ENCODE data around the gene GTSE1.

The GTSE1 gene

DNA sequence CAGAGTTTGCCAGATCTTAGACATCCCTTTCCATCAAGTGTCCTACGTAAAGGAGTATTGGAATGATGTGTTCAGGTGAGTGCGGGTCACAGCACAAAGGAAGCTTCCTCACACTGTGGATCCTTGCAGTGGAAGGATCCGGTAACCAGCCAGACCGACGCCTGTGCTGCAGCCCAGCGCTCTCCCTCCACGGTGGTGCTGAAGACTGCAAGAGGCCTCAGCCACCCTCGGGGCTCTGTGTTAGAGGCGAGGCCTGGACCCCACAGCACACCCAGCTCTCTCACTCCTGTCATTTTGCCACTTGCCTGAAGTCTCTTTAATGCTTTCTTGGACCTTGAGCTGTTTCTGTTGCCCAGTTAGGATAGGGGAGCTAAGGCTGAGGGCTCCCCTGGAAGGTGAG is 41.2 kb downstream of the GTSE1 start:
- TF ChIP-seq POLR2A (IDR thresholded peaks at IDR 0.05; ENCODE audit: low read length) (no peak), GATA1 (IDR thresholded peaks at IDR 0.05; ENCODE audit: low read depth, low read length) (no peak)
- no peak for DNase-seq

DNA sequence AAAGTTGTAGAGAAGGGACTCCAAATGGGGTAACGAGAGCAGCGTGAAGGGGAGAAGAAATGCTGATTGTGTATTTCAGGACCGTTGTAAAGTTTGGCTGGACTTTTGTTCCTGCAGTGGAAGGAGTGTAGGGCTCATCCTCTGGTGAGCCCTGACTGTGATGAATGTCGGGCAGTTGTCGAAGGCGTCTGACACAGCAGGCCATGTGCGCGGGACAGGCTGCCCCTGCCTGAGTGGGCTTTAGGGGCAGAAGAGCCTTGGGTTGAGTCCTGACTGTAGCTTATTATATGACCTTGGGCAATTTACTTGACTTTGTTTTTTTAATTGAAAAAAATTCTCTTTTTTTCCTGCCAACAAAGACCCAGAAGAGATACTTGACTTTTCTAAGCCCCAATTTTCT is 42.0 kb downstream of the GTSE1 start:
- DNase-seq = no peak
- TF ChIP-seq POLR2A (IDR thresholded peaks at IDR 0.05; ENCODE audit: low read length) = no peak
- TF ChIP-seq GATA1 (IDR thresholded peaks at IDR 0.05; ENCODE audit: low read depth, low read length) = no peak

DNA sequence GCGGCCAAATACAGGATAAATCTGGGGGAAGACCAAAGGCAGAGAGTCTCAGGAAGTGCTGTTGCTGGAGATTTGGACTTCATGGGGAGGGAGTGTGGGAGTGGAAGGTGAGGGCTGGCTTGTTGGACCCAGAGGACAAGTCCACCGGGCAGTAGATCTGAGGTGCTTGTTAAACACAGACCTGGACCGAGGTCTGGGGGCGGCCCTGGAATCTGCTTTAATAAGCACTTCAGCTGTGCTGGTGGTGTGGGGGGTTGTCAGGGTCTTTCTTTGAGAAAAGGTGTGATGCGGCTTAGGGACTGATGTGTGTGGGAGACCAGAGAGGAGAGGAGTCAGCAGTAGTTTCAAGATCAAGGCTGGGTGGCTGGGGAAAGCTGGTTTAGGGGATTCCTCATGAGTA is 43.3 kb downstream of the GTSE1 start:
- TF ChIP-seq GATA1 (IDR thresholded peaks at IDR 0.05; ENCODE audit: low read depth, low read length) = no peak
- no peak for TF ChIP-seq POLR2A (IDR thresholded peaks at IDR 0.05; ENCODE audit: low read length)
- no peak for DNase-seq

DNA sequence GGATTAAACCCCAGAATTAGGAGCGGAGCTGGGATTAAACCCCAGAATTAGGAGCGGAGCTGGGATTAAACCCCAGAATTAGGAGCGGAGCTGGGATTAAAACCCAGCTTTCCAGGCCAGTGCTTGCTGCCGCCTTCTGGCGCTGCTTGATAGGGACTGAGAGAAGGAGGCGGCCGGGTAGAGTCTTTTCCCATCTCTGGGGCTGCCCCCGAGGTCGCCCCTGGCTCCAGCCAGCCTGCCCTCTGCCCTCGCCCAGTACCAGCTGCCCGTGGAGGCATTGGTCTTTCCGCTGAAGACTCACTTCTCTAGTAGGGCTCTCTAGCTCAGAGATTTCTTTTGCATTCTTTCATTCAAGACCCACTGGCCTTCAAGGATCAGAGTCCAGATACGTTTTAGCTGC is 44.0 kb downstream of the GTSE1 start:
- DNase-seq = no peak
- no peak for TF ChIP-seq GATA1 (IDR thresholded peaks at IDR 0.05; ENCODE audit: low read depth, low read length)
- TF ChIP-seq POLR2A (IDR thresholded peaks at IDR 0.05; ENCODE audit: low read length) = no peak

DNA sequence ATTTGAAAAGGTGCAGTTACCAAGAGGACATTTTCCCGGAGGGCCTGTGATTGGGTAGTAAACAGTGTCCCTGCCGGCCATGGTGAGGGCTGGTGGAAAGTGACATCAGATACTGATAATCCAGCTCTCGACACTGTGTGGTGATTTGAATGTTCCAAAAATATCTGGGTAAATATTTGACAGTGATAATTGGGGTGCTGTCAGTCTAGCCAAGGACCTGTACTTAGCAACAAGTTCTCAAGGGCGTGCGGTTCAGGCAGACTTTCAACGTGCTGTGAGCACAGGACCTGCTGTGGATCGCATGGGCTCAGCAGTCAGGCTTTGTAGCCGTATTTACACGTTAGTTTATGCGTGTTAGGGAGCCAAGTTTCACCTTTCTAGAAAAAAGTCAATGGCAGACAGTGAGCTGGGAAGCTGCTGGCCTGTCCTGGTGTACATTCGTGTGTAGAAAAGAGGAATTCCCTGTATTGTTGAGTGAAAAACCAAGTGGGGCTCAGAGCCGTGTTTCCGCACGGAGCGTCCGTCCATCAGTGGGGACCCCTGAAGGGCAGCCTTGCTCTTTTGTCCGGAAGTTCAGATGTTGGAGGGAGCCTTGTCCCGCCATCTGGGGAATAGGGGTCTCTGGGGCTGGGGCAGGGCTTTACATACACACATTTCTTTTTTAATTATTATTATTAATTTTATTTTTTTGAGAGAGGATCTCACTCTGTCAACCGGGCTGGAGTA is 50.2 kb downstream of the GTSE1 start:
- no peak for DNase-seq
- TF ChIP-seq GATA1 (IDR thresholded peaks at IDR 0.05; ENCODE audit: low read depth, low read length) = no peak
- TF ChIP-seq POLR2A (IDR thresholded peaks at IDR 0.05; ENCODE audit: low read length) = no peak

DNA sequence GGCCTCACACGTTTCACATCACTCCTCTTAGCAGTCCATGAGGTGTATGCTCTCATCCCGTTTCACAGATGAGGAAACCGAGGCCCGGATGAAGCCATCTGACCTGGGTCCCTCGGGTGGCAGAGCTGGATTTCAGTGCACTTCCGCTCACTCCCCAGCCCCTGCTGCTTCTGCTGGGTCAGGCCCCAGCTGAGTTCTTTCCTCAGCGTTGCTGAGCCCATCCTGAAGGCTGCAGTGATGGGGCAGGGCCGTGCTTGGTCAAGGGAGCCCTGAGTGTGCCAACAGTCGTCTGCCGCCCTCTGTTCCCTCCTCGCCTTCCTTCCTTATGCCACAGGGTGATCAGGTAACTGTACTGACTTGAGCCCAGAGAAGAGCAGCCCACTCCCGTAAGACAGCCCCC is 51.0 kb downstream of the GTSE1 start:
- no peak for TF ChIP-seq POLR2A (IDR thresholded peaks at IDR 0.05; ENCODE audit: low read length)
- TF ChIP-seq GATA1 (IDR thresholded peaks at IDR 0.05; ENCODE audit: low read depth, low read length) = no peak
- DNase-seq = no peak

DNA sequence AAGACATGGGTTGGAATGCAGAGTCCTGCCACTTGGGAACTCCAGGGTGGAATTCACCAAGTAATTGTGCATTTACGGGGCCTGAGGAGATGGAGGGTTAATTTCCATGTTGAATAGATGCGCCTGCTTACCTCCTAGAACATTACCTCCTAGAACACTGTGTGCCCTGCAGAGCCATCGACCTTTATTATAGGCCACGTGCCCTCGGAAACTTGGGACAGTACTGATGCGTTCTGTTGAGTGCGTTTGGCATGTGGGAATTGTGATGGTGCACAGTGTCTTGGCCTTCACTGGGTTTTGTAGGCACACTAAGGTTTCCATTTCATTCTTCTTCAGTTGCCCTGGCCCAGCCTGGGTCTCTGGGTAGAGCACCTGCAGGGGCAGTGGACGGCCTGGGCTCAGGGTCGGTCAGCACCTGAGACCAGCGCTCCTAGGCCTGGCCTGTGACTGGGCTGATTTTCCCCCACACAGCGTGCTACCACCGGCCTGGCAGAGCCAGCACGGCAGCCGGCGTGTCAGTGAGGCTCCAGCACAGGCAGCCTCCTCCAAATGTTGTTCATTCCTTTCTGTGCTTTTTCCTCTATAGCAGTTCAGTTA is 51.5 kb downstream of the GTSE1 start:
- DNase-seq = no peak

DNA sequence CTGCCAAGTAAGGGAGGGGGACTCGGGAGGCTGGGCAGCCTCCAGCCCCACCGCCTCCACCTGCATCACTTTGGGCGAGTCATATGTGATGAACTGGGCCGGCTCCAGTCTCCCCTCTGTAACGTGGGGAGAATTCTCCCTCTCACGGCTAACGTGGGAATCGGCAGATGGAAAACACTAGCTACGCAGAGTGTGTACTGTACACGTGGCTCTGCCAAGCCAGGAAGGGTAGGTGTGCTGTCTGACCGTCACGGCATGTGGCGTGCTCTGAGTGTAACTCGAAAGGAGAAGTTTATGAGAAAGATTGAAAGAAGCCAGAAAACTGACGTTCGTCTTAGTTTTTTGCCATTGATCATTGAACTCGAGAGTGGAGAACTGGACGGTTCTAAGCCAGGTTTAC is 52.6 kb downstream of the GTSE1 start:
- TF ChIP-seq POLR2A (IDR thresholded peaks at IDR 0.05; ENCODE audit: low read length) = no peak
- TF ChIP-seq GATA1 (IDR thresholded peaks at IDR 0.05; ENCODE audit: low read depth, low read length) = no peak
- DNase-seq = no peak

More for the DNA sequence above, 51.5 kb downstream of the GTSE1 start:
- no peak for TF ChIP-seq GATA1 (IDR thresholded peaks at IDR 0.05; ENCODE audit: low read depth, low read length)
- TF ChIP-seq POLR2A (IDR thresholded peaks at IDR 0.05; ENCODE audit: low read length) = no peak

DNA sequence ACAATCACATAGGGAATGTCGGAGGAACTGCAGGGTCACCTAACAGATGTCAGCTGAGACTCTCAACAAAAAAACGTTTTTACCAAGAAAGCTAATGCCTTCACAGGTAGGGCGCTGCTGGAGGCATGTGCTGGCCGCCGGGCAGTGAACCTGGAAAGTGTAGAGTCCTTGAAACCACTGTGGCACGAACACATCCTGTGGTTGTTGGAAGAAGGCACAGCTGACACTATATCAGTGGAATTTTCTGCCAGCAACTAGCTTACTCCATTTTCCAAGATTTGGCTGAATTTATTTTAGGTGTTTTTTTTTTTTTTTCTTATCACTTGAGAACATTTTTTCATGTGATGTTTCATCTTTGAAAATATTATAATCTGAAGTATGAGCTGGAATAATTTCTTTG is 53.0 kb downstream of the GTSE1 start:
- TF ChIP-seq POLR2A (IDR thresholded peaks at IDR 0.05; ENCODE audit: low read length) (no peak), GATA1 (IDR thresholded peaks at IDR 0.05; ENCODE audit: low read depth, low read length) (no peak)
- DNase-seq = no peak

DNA sequence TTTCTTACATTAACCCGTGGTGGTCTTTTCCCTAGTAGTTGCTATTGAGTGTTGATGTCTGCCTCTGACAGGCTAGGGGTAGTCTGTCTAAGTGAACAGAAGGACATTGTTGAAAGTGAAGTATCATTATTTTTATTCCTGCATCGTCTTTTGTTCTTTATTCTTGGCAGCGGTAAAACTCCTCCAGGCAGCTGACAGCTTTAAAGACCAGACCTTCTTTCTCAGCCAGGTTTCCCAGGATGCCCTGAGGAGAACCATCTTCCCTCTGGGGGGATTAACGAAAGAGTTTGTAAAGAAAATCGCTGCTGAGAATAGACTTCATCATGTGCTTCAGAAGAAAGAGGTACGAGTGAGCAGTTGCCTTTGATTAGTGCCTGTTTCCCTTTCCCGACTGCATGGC is 53.5 kb downstream of the GTSE1 start:
- no peak for TF ChIP-seq GATA1 (IDR thresholded peaks at IDR 0.05; ENCODE audit: low read depth, low read length)
- no peak for TF ChIP-seq POLR2A (IDR thresholded peaks at IDR 0.05; ENCODE audit: low read length)
- no peak for DNase-seq

DNA sequence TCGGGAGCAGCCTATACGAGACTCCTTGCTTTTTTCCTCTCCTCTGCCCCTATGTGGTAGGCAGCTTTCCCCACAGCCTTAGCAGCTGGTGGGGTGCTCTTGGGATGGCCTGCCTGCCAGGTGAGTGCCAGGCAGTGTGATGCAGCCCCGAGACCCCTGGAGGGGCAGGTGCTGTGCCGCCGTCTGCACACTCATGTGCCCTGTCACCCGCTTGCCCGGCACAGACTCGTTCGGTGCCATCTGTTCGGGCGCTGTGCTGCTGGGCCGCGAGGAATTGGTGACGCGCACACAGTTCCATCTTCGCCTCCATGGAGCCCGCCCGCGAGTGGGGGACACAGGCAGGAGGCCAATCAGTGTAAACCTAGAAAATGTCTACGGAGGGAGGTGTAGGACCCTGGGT is 54.0 kb downstream of the GTSE1 start:
- TF ChIP-seq GATA1 (IDR thresholded peaks at IDR 0.05; ENCODE audit: low read depth, low read length) = no peak
- no peak for TF ChIP-seq POLR2A (IDR thresholded peaks at IDR 0.05; ENCODE audit: low read length)
- no peak for DNase-seq

DNA sequence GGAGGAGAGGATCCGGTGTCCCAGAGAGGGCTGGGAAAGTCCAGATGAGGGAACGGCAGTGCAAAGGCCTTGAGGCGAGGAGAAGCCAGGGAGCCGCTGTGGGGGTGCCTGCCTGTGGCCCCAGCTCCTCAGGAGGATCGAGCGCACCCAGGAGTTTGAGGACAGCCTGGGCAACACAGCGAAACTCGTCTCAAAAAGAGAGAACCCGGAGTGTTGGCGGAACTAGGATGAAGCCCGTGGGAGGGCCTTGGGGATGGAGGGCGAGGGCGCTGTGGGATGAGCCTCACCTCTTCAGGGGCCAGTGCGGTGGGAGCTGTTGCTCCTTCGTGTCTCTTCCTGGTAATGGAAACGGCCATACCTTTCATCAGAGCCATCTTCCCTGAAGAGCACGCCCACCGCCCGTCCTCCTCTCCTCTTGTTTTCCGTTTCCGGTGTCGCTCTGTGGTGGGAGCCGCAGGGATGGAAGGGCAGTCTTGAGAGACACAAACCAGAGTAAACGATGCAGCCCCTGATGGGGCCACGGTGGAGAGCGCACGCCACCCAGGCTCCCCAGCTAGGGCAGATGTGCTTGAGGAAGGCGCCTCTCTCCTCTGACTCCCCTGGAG is 54.6 kb downstream of the GTSE1 start:
- no peak for DNase-seq
- no peak for TF ChIP-seq GATA1 (IDR thresholded peaks at IDR 0.05; ENCODE audit: low read depth, low read length)
- TF ChIP-seq POLR2A (IDR thresholded peaks at IDR 0.05; ENCODE audit: low read length) = no peak

DNA sequence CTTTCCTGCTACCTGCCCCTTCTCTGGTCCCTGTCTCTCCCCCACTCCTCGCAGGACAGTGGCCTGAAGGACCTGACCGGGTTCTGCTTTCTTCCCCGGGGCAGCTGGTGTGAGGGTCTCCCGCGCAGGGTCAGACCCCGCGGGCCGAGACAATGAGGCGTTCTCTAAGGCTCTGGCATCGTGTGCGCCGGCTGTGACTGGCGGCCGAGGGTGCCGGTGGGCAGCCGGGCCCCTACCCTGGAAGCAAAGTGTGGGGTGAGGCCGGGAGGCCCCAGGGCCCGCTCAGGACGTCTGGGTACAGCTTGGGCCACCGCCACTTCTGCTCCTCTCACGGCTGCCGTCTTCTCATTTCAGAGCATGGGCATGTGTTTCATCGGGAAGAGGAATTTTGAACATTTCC is 55.1 kb downstream of the GTSE1 start:
- DNase-seq = no peak
- TF ChIP-seq POLR2A (IDR thresholded peaks at IDR 0.05; ENCODE audit: low read length) = no peak
- TF ChIP-seq GATA1 (IDR thresholded peaks at IDR 0.05; ENCODE audit: low read depth, low read length) = no peak

DNA sequence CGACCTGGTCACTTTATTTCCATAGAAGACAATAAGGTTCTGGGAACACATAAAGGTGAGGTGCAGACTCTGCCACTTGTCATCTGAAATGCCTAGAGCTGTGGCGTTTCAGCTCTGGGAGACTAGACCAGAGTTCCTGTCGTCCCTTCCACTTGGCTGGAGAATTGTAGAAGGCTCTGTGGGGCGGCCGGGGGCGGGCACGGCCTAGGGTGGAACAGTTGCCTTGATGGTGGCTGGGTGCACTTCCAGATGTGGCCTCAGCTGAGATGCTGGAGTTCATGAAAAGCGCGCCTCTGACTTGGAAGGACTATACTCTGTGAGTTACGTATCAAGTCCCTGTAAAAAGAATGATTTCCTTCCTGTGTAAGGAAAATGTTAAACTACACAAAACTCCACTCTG is 55.6 kb downstream of the GTSE1 start:
- TF ChIP-seq GATA1 (IDR thresholded peaks at IDR 0.05; ENCODE audit: low read depth, low read length) (no peak), POLR2A (IDR thresholded peaks at IDR 0.05; ENCODE audit: low read length) (no peak)
- DNase-seq = no peak

Data from erythroblast (primary cell).